ENCODE data around the gene ALDH5A1.
A peak's percentile ranks its signal among the peaks of the same experiment; 100 is the strongest.
"Not testable (repeated sequence)": the region's sequence is repeated elsewhere in the genome, so short reads cannot be mapped to it uniquely, and the experiment has no call there.

ALDH5A1 gene

DNA sequence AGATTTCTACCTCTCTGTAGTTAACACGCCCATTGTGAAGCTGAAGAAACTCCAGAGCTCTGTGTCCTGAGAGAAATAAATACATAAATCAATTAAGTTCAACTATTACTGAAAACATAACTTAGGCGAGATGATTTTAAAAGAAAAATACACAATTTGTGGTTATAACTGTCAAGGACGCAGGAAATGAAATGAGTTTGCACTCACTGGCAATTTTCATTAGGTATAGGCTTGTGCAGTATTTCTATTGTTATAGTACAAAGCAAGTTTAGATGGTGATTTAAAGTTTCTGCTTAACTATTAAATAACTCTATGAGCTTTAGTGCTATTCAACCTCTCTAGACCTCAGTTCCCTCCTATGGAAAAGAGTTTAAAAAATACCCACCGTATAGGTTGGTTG, 8.7 kb upstream of the ALDH5A1 start:
- no peak for DNase-seq (ENCODE audit: low spot score)

DNA sequence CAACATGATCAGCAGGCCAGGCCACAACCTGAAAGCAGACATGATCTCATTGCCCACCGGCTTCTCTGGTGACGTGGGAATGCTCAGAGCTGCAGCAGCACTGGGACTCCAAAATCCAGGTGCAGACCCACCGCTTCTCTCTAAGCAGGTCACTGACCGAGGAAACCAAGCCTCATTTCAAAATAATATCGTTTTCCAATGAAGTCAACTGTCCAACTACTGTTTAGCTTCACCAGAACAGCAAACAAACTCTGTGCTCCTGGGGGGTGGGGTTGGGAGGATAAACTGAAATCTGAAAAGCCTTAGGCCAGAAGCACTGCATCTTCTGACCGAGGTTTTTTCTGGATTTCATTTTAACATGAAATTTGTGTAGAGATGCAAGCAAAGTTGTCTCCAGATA, 5.3 kb upstream of the ALDH5A1 start, which contains the start of gene GPLD1:
Gene GPLD1 (minus strand): TSS at position 109 of the 400 bp plus-strand sequence. CDS start 67 bp downstream, at position 42.
- DNase-seq (ENCODE audit: low spot score): no peak

DNA sequence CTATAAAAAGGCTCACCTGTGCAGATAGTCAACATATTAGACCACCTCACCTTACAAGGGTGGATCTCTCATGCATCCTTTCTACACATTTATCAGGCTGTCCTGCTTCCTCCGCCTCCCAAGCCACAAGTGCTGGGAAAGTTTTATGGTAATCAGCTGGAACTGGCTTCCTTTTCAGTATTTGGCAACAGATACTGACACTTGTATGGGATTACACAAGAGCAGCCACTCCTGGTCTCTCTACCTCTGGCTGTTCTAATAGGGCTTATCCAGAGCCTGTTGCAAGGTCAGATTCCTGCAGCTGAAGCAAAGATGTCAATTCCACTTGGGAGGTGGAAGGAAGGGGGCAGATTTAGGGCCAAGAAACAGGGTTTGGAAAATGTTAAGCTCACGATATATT, 4.9 kb upstream of the ALDH5A1 start:
- peak; percentile 25 for DNase-seq (ENCODE audit: low spot score)

DNA sequence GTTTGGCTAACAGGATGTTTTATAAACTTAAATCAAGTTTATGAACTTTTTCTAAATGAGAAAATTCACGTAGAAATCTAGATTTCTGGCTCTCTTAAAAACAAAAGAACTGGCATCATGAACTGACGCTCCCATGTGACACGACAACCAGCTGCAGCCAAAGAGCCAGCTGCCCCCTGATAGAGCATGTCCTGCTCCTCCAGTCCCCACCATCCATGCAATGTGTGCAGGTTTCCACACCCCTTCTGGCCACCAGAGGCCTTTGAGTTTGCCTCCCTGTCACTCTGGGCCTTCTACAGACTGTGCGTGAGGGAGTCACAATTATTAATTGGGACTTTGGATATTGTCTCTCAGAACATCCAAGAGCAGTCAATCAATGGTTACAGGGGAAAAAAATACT, 3.8 kb upstream of the ALDH5A1 start:
- no peak for DNase-seq (ENCODE audit: low spot score)

GRCh38 chr6:24492475-24492874, 2.3 kb upstream of the ALDH5A1 start:
- no peak for DNase-seq (ENCODE audit: low spot score)

DNA sequence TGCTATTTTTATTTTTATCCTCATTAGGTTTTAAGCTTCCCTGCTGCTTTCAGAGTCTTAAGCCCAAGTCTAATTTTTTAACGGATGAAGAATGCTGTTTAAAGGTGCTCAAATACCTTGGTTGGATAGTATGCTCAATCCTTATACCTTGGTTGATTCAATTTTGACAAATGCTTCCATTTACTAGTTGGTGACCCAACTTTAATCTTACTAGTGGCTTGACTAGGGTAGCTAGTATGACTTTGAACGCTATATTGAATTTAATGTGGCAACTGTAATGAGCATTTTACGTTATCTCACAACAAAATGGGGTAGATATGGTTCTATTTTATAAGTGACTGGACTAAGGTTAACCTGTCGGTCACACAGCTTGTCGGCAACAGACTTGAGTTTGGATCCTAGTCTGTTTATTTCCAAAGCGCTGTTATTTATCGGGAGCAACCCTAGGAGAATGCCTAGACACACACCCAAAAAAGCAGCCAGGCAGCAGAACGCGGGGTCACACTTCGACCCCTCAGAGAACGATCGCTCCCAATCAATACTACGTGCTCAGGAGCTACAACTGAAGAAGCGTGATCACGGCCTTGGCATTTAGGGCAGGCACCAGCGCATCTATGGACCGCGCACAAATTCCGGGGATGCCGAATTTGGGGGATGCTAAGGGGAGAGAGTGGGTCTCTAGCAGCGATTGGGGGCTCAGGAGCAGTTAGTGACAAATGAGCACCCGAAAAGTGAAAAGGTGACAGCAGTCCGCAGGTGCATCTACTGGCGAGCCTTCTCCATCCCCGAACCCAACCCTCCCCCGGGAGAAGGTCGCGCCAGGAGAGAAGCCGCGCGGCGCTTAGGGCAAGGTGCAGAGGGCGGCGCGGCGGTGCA, 586 bp upstream of the ALDH5A1 start:
- no peak for DNase-seq (ENCODE audit: low spot score)

DNA sequence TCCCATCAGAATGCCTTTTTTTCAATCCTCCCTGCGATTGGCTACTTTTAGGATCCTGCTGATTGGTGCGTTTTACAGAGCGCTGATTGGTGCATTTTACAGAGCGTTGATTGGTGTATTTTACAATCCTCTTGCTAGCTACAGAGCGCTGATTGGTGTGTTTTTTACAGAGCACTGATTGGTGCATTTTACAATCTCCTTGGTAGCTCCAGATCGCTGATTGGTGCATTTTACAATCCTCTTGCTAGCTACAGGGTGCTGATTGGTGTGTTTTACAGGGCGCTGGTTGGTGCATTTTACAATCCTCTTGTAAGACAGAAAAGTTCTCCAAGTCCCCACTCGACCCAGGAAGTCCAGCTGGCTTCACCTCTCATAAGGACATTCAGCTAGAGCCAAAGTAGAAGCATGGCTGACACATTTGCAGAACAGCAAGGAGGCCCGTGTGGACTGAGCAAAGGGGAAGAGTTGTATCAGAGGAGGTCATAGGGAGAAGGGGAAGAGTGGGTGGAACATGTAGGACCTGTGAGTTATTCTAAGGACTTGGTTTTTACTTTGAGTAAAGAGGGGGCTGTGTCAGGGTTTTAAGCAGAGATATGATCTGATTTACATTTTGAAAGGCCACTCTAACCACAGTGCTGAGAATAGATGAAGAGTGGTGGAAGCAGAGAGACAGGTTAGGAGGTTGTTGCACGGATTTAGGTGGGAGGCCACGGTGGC, 2.6 kb downstream of the ALDH5A1 start:
- DNase-seq (ENCODE audit: low spot score): no peak

GRCh38 chr6:24500683-24501082, 5.9 kb downstream of the ALDH5A1 start:
- no peak for DNase-seq (ENCODE audit: low spot score)

GRCh38 chr6:24501374-24501773, 6.6 kb downstream of the ALDH5A1 start:
- DNase-seq (ENCODE audit: low spot score): no peak

GRCh38 chr6:24501914-24502313, 7.1 kb downstream of the ALDH5A1 start:
- no peak for DNase-seq (ENCODE audit: low spot score)

DNA sequence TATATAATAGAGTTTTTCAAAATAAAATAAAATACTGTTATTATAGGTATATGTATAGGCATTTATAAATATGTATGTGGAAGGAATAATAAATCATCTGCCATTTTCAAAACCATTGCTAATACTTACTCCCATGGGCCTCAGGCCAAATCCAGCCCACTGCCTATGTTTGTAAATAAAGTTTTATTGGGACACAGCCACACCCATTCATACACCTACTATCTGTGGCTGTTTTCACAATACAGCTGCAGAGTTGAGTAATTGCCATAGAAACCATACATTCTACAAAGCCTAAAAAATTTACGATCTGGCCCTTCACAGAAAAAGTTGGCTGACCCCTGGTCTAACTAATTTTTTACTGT, 9.5 kb downstream of the ALDH5A1 start:
- DNase-seq (ENCODE audit: low spot score): no peak

DNA sequence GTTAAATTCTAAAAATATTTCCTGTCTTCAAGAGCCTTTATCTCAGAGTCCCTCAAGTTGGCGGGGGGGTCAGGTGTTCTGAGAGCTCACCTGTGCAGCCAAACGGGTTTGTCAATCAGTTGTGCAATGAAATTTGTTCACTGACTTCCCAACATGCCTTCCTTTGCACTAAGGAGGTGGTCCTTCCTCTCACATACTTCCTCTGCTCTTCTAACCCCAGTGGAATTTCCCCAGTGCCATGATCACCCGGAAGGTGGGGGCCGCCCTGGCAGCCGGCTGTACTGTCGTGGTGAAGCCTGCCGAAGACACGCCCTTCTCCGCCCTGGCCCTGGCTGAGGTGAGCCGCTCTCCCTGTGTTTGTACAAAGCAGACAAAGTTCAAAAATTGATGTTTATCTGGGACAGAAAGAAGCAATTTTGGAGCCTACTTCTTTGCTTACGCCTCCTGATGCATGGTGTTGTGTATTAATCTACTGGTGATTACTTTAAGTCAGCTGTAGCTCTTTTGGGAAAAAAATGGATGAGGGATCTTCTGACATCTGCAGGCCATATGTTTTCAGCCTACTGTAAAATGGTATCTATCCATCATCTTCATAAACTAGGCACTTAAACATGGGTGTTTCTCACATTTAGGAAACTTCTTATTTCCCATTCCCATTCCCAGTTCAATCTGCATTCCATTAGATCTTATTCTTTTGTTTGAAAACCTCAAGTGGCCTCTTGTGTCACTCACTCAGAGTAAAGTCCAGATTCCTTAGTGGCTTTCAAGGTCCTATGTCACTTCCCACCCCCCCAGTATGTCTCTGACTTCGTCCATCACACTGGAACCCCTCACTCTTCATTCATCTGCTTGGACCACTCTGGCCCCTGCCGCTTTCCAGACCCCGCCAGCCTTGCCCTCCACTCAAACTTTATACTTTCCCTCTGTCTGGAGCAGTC, 10.1 kb downstream of the ALDH5A1 start:
- no peak for DNase-seq (ENCODE audit: low spot score)

- DNase-seq (ENCODE audit: low spot score): no peak
Measured at GRCh38 chr6:24506814-24507520, 12.2 kb downstream of the ALDH5A1 start.

- DNase-seq (ENCODE audit: low spot score): not testable (repeated sequence)
Measured at GRCh38 chr6:24511976-24512375, 17.2 kb downstream of the ALDH5A1 start.

- no peak for DNase-seq (ENCODE audit: low spot score)
Measured at GRCh38 chr6:24513602-24514001, 18.8 kb downstream of the ALDH5A1 start.

DNA sequence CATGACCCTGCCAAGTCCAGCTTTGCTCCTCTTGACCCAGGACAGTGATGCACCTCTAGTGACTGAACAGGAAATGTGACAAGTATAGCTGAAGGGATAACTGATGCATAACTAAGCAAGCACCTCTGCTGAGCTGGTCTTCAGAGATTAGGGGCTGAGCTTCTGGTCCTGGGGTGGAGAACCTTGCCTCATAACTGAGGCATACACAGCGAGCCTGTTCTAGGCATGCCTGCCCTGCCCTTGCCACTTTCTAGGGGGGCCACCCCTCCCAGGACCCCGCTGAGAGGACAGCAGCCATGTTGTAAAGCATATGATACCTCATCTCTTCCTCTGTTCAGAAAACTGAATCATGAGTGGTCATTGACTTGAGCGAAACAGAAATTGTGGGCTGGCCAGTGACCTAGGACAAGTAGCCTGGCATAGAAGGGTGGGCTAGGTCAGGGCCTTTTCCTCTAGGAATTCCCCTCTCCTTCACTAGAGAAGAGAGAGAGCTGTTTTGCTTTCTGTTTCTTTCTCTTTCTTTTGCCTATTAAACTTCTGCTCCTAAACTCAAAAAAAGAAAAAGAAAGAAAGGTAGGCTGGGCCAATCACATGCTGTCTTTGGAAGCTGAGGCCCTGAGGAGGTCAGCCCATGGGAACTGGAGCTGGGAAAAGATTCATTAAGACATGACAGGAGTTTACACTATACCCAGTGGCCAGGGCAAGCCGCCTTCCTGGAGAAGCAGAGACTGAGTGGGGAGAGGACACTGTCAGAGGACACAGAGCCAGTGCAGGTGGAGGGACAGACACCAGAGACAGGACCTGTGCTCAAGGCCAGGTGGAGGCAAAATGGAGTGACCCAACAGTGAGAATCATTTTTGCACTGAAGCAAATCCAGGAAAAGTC, 23.1 kb downstream of the ALDH5A1 start:
- DNase-seq (ENCODE audit: low spot score): no peak

DNA sequence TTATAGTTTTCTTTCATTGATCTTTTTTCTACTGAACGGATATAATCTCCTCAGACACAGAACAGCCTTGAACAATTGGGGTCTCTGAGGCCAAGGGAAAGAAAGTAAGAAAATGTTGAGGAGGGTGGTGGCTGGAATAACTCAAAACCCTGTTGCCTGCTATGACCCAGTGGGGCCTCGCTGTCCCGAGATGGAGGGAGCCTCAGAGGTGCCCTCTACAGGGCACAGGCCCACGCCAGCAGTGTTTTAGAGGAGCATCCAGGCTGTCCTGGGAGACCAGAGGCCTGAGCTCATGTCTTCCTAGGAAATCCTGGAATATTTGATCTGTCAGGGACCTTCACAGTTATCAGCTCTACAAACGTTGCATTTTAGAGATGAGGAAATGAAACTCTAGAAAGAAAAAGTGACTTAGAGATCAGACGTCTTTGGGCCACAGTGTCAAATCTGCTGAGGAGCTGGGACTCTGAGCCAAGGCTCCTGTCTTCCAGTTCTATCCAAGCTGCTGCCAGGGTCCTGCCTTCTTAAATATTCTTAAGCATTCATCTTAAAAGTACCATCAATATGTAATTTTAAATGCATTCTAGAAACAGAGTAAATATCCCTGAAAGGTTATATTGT, 26.3 kb downstream of the ALDH5A1 start:
- peak; percentile 67 for DNase-seq (ENCODE audit: low spot score)

DNA sequence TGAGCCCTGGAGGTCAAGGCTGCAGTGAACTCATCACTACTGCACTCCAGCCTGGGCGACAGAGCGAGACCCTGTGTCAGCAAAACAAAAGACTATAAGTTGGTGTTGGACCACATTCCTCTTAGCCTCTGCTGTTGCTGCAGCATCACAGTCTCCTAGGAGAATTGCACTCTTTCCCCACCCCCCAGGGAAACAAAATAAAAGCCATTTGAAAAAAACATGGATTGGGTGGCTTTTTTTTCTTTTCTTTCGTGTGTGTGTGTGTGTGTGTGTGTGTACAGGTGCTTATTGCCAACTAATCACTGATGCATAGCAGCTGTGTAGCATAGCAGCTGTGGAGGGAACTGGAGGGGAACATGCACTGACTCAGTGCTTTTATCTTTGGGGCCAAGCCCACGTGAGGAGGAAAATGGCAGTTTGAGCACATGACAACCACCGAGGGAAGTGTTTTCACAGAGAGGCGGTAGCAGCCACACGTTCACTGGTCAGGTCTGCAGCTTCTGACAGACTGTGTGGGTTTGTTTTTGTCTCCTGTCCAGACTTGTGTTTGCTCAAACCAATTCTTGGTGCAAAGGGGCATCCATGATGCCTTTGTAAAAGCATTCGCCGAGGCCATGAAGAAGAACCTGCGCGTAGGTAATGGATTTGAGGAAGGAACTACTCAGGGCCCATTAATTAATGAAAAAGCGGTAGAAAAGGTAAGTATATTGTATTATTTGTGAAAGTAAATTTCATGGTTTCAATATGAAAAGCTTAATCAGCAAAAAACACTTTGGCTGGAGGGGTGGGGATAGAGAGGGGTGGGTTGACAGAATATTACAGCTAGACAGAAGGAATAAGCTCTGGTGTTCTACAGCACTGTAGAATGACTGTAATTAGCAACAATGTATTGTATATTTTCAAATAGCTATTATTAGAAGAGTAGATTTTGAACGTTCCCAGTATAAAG, 27.7 kb downstream of the ALDH5A1 start:
- DNase-seq (ENCODE audit: low spot score): no peak

DNA sequence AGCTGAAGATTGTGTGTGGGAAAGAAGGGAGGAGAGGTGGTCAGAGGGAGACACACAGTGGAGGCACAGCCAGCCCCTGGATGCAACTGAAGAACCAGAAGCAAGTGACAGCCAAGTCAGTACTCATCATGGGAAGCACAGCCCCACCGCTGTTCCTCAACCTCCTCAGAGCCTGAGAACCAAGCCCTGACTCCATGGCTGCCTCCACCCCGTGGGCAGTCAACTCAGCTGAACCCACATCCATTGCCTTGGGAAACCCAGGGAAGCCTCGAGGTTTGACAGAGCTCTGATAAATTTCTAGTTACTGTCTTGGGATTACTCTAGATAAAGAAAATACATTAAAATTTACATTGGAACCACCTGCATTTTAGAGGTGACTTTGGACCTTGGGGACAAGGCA, 29.6 kb downstream of the ALDH5A1 start:
- DNase-seq (ENCODE audit: low spot score): no peak
